PC-3 (cell line): Measurements from ENCODE around the gene CAMTA1. TPM values are rescaled to one million over a fixed set of nuclear protein-coding genes. Genes with fewer than 3 reads are reported as not detected.

ENCODE experiments used
- ATAC-seq: fragments of 200-7000 bp; cut with Tn5 transposase; 2 replicates; pipeline ENCODE4 v1.9.1; 2020; ENCODE audit warnings: mild to moderate bottlenecking, moderate library complexity
- BruUV-seq: library from RNA; stranded (reverse); fragments of 400-500 nt; replicated peaks from 2 replicates; lab custom pipeline; 2021; lab: Mats Ljungman, UMichigan
- CTCF ChIA-PET: fragments of 300-600 bp; sonication (Branson Sonifier 250); formaldehyde crosslinking; loops from one replicate; lab custom pipeline; 2022; ENCODE audit warnings: antibody characterized with exemption; lab: Charles Lee
- POLR2A ChIA-PET: fragments of 300-600 bp; sonication (Branson Sonifier 250); formaldehyde crosslinking; loops from one replicate; lab custom pipeline; 2022; ENCODE audit warnings: antibody characterized with exemption; ENCODE audit not compliant: unreplicated experiment; lab: Charles Lee
- DNase-seq: peaks from one replicate; pipeline ENCODE4 v3.0.0-alpha.2; 2015
- H2AFZ ChIP-seq: fragments of 300-600 bp; sonication (generic); 2 replicates; pipeline ENCODE4 v1.6.0; 2016; ENCODE audit warnings: antibody characterized with exemption, low read length
- H3F3A ChIP-seq: fragments of 300-600 bp; sonication (generic); one replicate; pipeline ENCODE4 v1.6.0; 2017; ENCODE audit warnings: antibody characterized with exemption, low read length, control low read depth, mild to moderate bottlenecking; ENCODE audit not compliant: unreplicated experiment
- H3K27ac ChIP-seq: fragments of 300-600 bp; sonication (generic); 2 replicates; pipeline ENCODE4 v1.5.1; 2016; ENCODE audit warnings: mild to moderate bottlenecking, low read length
- H3K27me3 ChIP-seq: fragments of 300-600 bp; sonication (generic); 2 replicates; pipeline ENCODE4 v1.6.1; 2016; ENCODE audit warnings: low read length, mixed read lengths
- H3K36me3 ChIP-seq: fragments of 300-600 bp; sonication (generic); 2 replicates; pipeline ENCODE4 v1.6.1; 2016; ENCODE audit warnings: low read depth, mixed run types, low read length, mixed read lengths
- H3K4me1 ChIP-seq: fragments of 300-600 bp; sonication (generic); 2 replicates; pipeline ENCODE4 v1.5.1; 2016; ENCODE audit warnings: low read length; ENCODE audit not compliant: insufficient read depth
- H3K4me2 ChIP-seq: fragments of 300-600 bp; sonication (generic); 2 replicates; pipeline ENCODE4 v1.6.0; 2016; ENCODE audit warnings: low read length
- H3K4me3 ChIP-seq: fragments of 300-600 bp; sonication (generic); 2 replicates; pipeline ENCODE4 v1.5.1; 2016; ENCODE audit warnings: mild to moderate bottlenecking, low read length, mixed read lengths
- H3K79me2 ChIP-seq: fragments of 300-600 bp; sonication (generic); 2 replicates; pipeline ENCODE4 v1.6.1; 2017; ENCODE audit warnings: low read length, mixed read lengths
- H3K9ac ChIP-seq: fragments of 300-600 bp; sonication (generic); 2 replicates; pipeline ENCODE4 v1.6.0; 2016; ENCODE audit warnings: mild to moderate bottlenecking, low read length
- H3K9me2 ChIP-seq: fragments of 300-600 bp; sonication (generic); replicated peaks from 2 replicates; pipeline ENCODE4 v1.6.1; 2016; ENCODE audit warnings: mixed run types, low read length, mixed read lengths
- H3K9me3 ChIP-seq: fragments of 300-600 bp; sonication (generic); 2 replicates; pipeline ENCODE4 v1.6.1; 2016; ENCODE audit warnings: low read length, mixed read lengths
- H4K20me1 ChIP-seq: fragments of 300-600 bp; sonication (generic); 2 replicates; pipeline ENCODE4 v1.6.1; 2016; ENCODE audit warnings: low read length, mixed read lengths
- CTCF ChIP-seq: fragments of 300-600 bp; sonication (generic); conservative IDR thresholded peaks from 2 replicates; pipeline ENCODE4 v1.5.1; 2017; ENCODE audit warnings: antibody characterized with exemption, low read depth, mild to moderate bottlenecking, low read length
- EZH2 ChIP-seq: fragments of 300-600 bp; sonication (generic); IDR thresholded peaks from one replicate; pipeline ENCODE4 v1.6.1; 2017; ENCODE audit warnings: antibody characterized with exemption, mild to moderate bottlenecking, low read length; ENCODE audit not compliant: unreplicated experiment
- EZH2phosphoT487 ChIP-seq: fragments of 300-600 bp; sonication (generic); IDR thresholded peaks from 2 replicates; pipeline ENCODE4 v1.6.1; 2018; ENCODE audit warnings: mild to moderate bottlenecking, antibody characterized with exemption, low read length, borderline replicate concordance
- intact Hi-C: fragments of 100-400 bp; cut with micrococcal nuclease; formaldehyde crosslinking; loops from 2 replicates; pipeline ENCODE4 v1.9.0; 2023
- total RNA-seq: library from RNA; depleted of rRNA; stranded (reverse); fragments of >200 nt; gene quantifications from 2 replicates; pipeline ENCODE4 v1.2.3, GENCODE V29; 2014

Gene CAMTA1
- total RNA-seq, 1 experiment from 2014 or later = 40.8 TPM

DNA sequence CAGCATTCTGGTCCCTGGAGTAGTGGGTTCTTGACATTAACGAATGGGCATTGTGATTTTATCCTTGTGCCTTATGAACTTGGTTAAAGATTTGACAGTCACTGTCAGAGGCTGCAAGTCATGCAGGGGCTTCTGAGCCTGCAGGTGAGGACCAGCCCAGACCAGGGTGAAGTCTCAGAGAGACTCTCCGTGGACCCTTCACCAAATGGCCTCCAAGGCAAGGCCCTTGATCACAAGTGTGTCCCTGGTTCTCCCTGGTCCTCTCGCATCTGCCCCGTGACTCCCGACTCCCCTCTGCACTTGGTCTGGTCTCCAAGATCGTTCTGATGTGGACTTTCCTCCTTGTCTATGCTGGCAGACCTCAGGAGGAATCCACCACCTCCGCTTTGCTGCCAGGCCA lies 509.4 kb downstream of the CAMTA1 start:
- peaks cover 7% of the 10 kb centered on the region; the same call in 1 of the 2 replicates for H3K9me3 ChIP-seq
- no peak overlapping the region for H3K4me2 ChIP-seq
- no peak overlapping the region for H3K9ac ChIP-seq
- H3F3A ChIP-seq = peaks cover 7% of the 10 kb centered on the region
- intact Hi-C loops = no loop called here
- peaks cover 10% of the 10 kb centered on the region for H3K4me1 ChIP-seq
- no peak overlapping the region for H3K4me3 ChIP-seq
- no peaks in the 10 kb centered on the region for H3K36me3 ChIP-seq
- no peak overlapping the region for H3K27ac ChIP-seq
- ATAC-seq (no peak), DNase-seq (no peak)
- no peaks in the 10 kb centered on the region for H3K79me2 ChIP-seq
- peaks cover 21% of the 10 kb centered on the region for H3K27me3 ChIP-seq
- no peaks in the 10 kb centered on the region for H4K20me1 ChIP-seq
- CTCF ChIA-PET = no interaction called here
- TF ChIP-seq EZH2phosphoT487 (no peak), CTCF (no peak), EZH2 (no peak)
- H2AFZ ChIP-seq = no peak overlapping the region
- POLR2A ChIA-PET = no interaction called here
- no peaks in the 10 kb centered on the region for H3K9me2 ChIP-seq
- no TSS peak for BruUV-seq

GRCh38 chr1:7295946-7296345 lies 510.7 kb downstream of the CAMTA1 start:
- H3K9ac ChIP-seq = no peak overlapping the region
- H3K9me2 ChIP-seq = no peaks in the 10 kb centered on the region
- no peak for ATAC-seq
- no peak overlapping the region for H3K4me3 ChIP-seq
- H3K4me2 ChIP-seq = no peak overlapping the region
- intact Hi-C loops = no loop called here
- no TSS peak for BruUV-seq
- no peak for TF ChIP-seq EZH2phosphoT487
- no peak for TF ChIP-seq EZH2
- no peaks in the 10 kb centered on the region for H3K79me2 ChIP-seq
- POLR2A ChIA-PET = no interaction called here
- H3K4me1 ChIP-seq = peaks cover 23% of the 10 kb centered on the region
- no peaks in the 10 kb centered on the region for H4K20me1 ChIP-seq
- CTCF ChIA-PET = no interaction called here
- H3K9me3 ChIP-seq = peaks cover 7% of the 10 kb centered on the region; the same call in 1 of the 2 replicates
- H3K27me3 ChIP-seq = peaks cover 21% of the 10 kb centered on the region
- H2AFZ ChIP-seq = no peak overlapping the region
- no peak for DNase-seq
- peaks cover 9% of the 10 kb centered on the region for H3F3A ChIP-seq
- no peak overlapping the region for H3K27ac ChIP-seq
- H3K36me3 ChIP-seq = no peaks in the 10 kb centered on the region

GRCh38 chr1:7296968-7297367 lies 511.7 kb downstream of the CAMTA1 start:
- Histone ChIP-seq H3K27me3 (peaks cover 21% of the 10 kb centered on the region), H3K9ac (no peak overlapping the region), H3K4me2 (no peak overlapping the region), H3K27ac (no peak overlapping the region), H3K4me1 (peaks cover 29% of the 10 kb centered on the region), H3K4me3 (no peak overlapping the region), H3K9me2 (no peaks in the 10 kb centered on the region), H4K20me1 (no peaks in the 10 kb centered on the region), H3F3A (peaks cover 9% of the 10 kb centered on the region), H3K79me2 (no peaks in the 10 kb centered on the region), H3K9me3 (peaks cover 7% of the 10 kb centered on the region; the same call in 1 of the 2 replicates), H2AFZ (no peak overlapping the region), H3K36me3 (no peaks in the 10 kb centered on the region)
- BruUV-seq = no TSS peak
- no peak for ATAC-seq
- no peak for DNase-seq
- TF ChIP-seq EZH2phosphoT487 = no peak
- intact Hi-C loops = no loop called here
- ChIA-PET POLR2A (no interaction called here), CTCF (no interaction called here)

GRCh38 chr1:7298145-7298544 lies 512.9 kb downstream of the CAMTA1 start:
- no peak for DNase-seq
- POLR2A ChIA-PET = no interaction called here
- H3K4me1 ChIP-seq = peaks cover 29% of the 10 kb centered on the region

More at GRCh38 chr1:7298145-7298544, 512.9 kb downstream of the CAMTA1 start:
- Histone ChIP-seq H3K79me2 (no peaks in the 10 kb centered on the region), H3K9me3 (peaks cover 7% of the 10 kb centered on the region; the same call in 1 of the 2 replicates), H3K4me3 (no peak overlapping the region), H3K9me2 (no peaks in the 10 kb centered on the region), H3K36me3 (no peaks in the 10 kb centered on the region), H4K20me1 (no peaks in the 10 kb centered on the region), H2AFZ (no peak overlapping the region), H3F3A (peaks cover 9% of the 10 kb centered on the region), H3K4me2 (no peak overlapping the region), H3K27me3 (peaks cover 10% of the 10 kb centered on the region), H3K27ac (peak overlapping the region; percentile 90; the same call in 1 of the 2 replicates), H3K9ac (no peak overlapping the region)
- no TSS peak for BruUV-seq
- intact Hi-C loops = no loop called here
- CTCF ChIA-PET = no interaction called here
- TF ChIP-seq EZH2phosphoT487 (no peak), CTCF (no peak)
- no peak for ATAC-seq
